GM12878 (cell line): ENCODE data around the gene SMO.

Experiments
- CTCF ChIP-seq, 3 experiments: IDR thresholded peaks in 2 of 3; conservative IDR thresholded peaks in 1 of 3; 2 replicates each; pipeline ENCODE4 v1.5.1; 2011; ENCODE audit warnings: low read depth in 3 of 3, low read length in 3 of 3, mild to moderate bottlenecking in 3 of 3, control low read depth in 2 of 3, moderate library complexity in 2 of 3, inconsistent platforms in 1 of 3, mixed read lengths in 1 of 3; ENCODE audit not compliant: control insufficient read depth in 2 of 3, insufficient read depth in 1 of 3; ENCODE audit errors: extremely low read depth in 1 of 3
- DPF2 ChIP-seq: fragments of 450-650 bp; IDR thresholded peaks from 2 replicates; pipeline ENCODE4 v1.6.1; 2017; ENCODE audit warnings: mild to moderate bottlenecking
- POLR2A ChIP-seq: IDR thresholded peaks from 2 replicates; pipeline ENCODE4 v1.6.1; 2011; ENCODE audit warnings: low read depth, mild to moderate bottlenecking, low read length
- RAD21 ChIP-seq: IDR thresholded peaks from 2 replicates; pipeline ENCODE4 v1.6.1; 2011; ENCODE audit warnings: mild to moderate bottlenecking, low read depth, low read length, moderate library complexity; ENCODE audit not compliant: insufficient read depth
- TAF1 ChIP-seq: IDR thresholded peaks from 2 replicates; pipeline ENCODE4 v1.6.1; 2011; ENCODE audit warnings: mild to moderate bottlenecking, low read depth, low read length, borderline replicate concordance
- TARDBP ChIP-seq: IDR thresholded peaks from 2 replicates; pipeline ENCODE4 v1.6.1; 2016; ENCODE audit warnings: borderline replicate concordance
- ZNF274 ChIP-seq: IDR thresholded peaks from one replicate; pipeline ENCODE4 v1.8.0; 2011; ENCODE audit not compliant: insufficient read length, insufficient read depth
- ZNF384 ChIP-seq: IDR thresholded peaks from 2 replicates; pipeline ENCODE4 v1.6.1; 2012; ENCODE audit warnings: low read depth, mild to moderate bottlenecking, low read length, improper control_type of control experiment, borderline replicate concordance
- ZSCAN29 ChIP-seq: fragments of 450-650 bp; IDR thresholded peaks from 2 replicates; pipeline ENCODE4 v1.6.1; 2017; ENCODE audit warnings: mild to moderate bottlenecking, moderate library complexity

- TF ChIP-seq TAF1 (no peak), ZNF384 (no peak), CTCF (IDR thresholded peaks at IDR 0.05 in 2 of 3, conservative IDR thresholded peaks at IDR 0.05 in 1 of 3; ENCODE audit: control insufficient read depth in 2 of 3, extremely low read depth in 1 of 3, insufficient read depth in 1 of 3, low read depth in 3 of 3, low read length in 3 of 3) (no peak), RAD21 (no peak), POLR2A (peak; percentile 54), ZSCAN29 (no peak), DPF2 (no peak), ZNF274 (no peak), TARDBP (no peak)
Measured at GRCh38 chr7:129168231-129169021, 20.0 kb upstream of the SMO start.
